Stomach (tissue), 4 donors: ENCODE data around the gene SCIMP.

Experiments used
- CTCF ChIP-seq, 7 experiments: fragments of 450-650 bp in 4 of 7; fragments of 200-600 bp in 3 of 7; sonication (generic) in 3 of 7; IDR thresholded peaks; one replicate each; pipeline ENCODE4 v1.5.1; 2016 to 2019; ENCODE audit warnings: antibody characterized with exemption in 7 of 7, control low read depth in 2 of 7, mild to moderate bottlenecking in 1 of 7
- EP300 ChIP-seq: sonication (generic); formaldehyde crosslinking; IDR thresholded peaks from one replicate; pipeline ENCODE4 v1.6.1; 2017; ENCODE audit warnings: antibody characterized with exemption
- POLR2A ChIP-seq, 4 donors: fragments of 450-650 bp; IDR thresholded peaks; one replicate each; pipeline ENCODE4 v1.6.1; 2016; ENCODE audit warnings: antibody characterized with exemption in 4 of 4, control low read depth in 2 of 4, mild to moderate bottlenecking in 1 of 4, moderate library complexity in 1 of 4
- POLR2AphosphoS5 ChIP-seq, 3 donors: sonication (generic); formaldehyde crosslinking; IDR thresholded peaks; one replicate each; pipeline ENCODE4 v1.6.1; 2016; ENCODE audit warnings: antibody characterized with exemption in 3 of 3

- TF ChIP-seq POLR2AphosphoS5 (IDR thresholded peaks at IDR 0.05) = no peak
- TF ChIP-seq CTCF (IDR thresholded peaks at IDR 0.05) = no peak
- TF ChIP-seq POLR2A (IDR thresholded peaks at IDR 0.05) = no peak
- no peak for TF ChIP-seq EP300
Observed at GRCh38 chr17:5238333-5238732, 3.7 kb upstream of the SCIMP start.
